SK-N-SH treated with all-trans-retinoic acid at 6 μM for 48 hours (cell line): ENCODE measurements around the gene SAC3D1.

Source experiments
- ARNTL ChIP-seq: fragments of 450-650 bp; formaldehyde crosslinking; IDR thresholded peaks from 2 replicates; pipeline ENCODE4 v1.5.0; 2020; ENCODE audit warnings: low read depth, mild to moderate bottlenecking, moderate library complexity, borderline replicate concordance
- CREB5 ChIP-seq: fragments of 250-450 bp; sonication (Bioruptor Pico); IDR thresholded peaks from 2 replicates; pipeline ENCODE4 v1.5.1; 2020; ENCODE audit warnings: low read depth, mild to moderate bottlenecking, moderate library complexity
- RARB ChIP-seq: fragments of 250-450 bp; sonication (Bioruptor Pico); IDR thresholded peaks from 2 replicates; pipeline ENCODE4 v1.8.0; 2021; ENCODE audit warnings: mild to moderate bottlenecking, moderate library complexity

- TF ChIP-seq ARNTL (CRISPR knock-in tag) (no peak), CREB5 (CRISPR knock-in tag) (no peak), RARB (CRISPR knock-in tag) (no peak)
Observed at GRCh38 chr11:65040847-65041622, at the start of gene SAC3D1.
